Upper lobe of right lung (tissue), 1 donor: ENCODE measurements around the gene FOS. TPM values are rescaled to one million over a fixed set of nuclear protein-coding genes. Genes with fewer than 3 reads are reported as not detected.
A peak's percentile ranks its signal among the peaks of the same experiment; 100 is the strongest.

Experiments used
- ATAC-seq: fragments of 200-7000 bp; cut with Tn5 transposase; one replicate; pipeline ENCODE4 v1.9.1; 2020; ENCODE audit warnings: mild to moderate bottlenecking, moderate library complexity
- DNase-seq: peaks from one replicate; pipeline ENCODE4 v3.0.0-alpha.2; 2020
- H3K27ac ChIP-seq: fragments of 200-600 bp; one replicate; pipeline ENCODE4 v1.8.0; 2022
- H3K27me3 ChIP-seq: fragments of 200-600 bp; one replicate; pipeline ENCODE4 v1.8.0; 2022; ENCODE audit warnings: mild to moderate bottlenecking
- H3K36me3 ChIP-seq: fragments of 200-600 bp; one replicate; pipeline ENCODE4 v1.8.0; 2022
- H3K4me1 ChIP-seq: fragments of 200-600 bp; one replicate; pipeline ENCODE4 v1.8.0; 2022
- H3K4me3 ChIP-seq: fragments of 200-600 bp; one replicate; pipeline ENCODE4 v1.8.0; 2022; ENCODE audit warnings: mild to moderate bottlenecking
- H3K9me3 ChIP-seq: fragments of 200-600 bp; one replicate; pipeline ENCODE4 v1.8.0; 2022
- CTCF ChIP-seq: fragments of 200-600 bp; IDR thresholded peaks from one replicate; pipeline ENCODE4 v1.8.0; 2022; ENCODE audit warnings: antibody characterized with exemption
- intact Hi-C: fragments of 100-400 bp; cut with DNase I; formaldehyde crosslinking; loops from one replicate; pipeline ENCODE4 v1.11.0; 2022
- total RNA-seq: library from RNA; stranded (reverse); fragmentation: NEBNext Ultra II Directional; extraction: Animal tissue kit (Norgen Biotek cat#: 25700); gene quantifications from one replicate; pipeline ENCODE4 v1.2.1, GENCODE V29; 2021
- donor health status: DM: no; HTN: yes; CAD: no; lungs with severe emphysema.

The FOS gene
- total RNA-seq, 1 donor from 2014 or later: 204 TPM

GRCh38 chr14:75313294-75313693 lies 34.7 kb downstream of the FOS start:
- Histone ChIP-seq H3K4me3 (no peak overlapping the region), H3K27me3 (no peaks in the 10 kb centered on the region), H3K27ac (no peak overlapping the region), H3K4me1 (peaks cover 11% of the 10 kb centered on the region), H3K36me3 (no peaks in the 10 kb centered on the region), H3K9me3 (no peaks in the 10 kb centered on the region)
- no peak for TF ChIP-seq CTCF
- DNase-seq (peak; percentile 31), ATAC-seq (no peak)
- intact Hi-C loops: no loop called here

- intact Hi-C loops: no loop called here
- Histone ChIP-seq H3K27ac (no peak overlapping the region), H3K27me3 (no peaks in the 10 kb centered on the region), H3K36me3 (no peaks in the 10 kb centered on the region), H3K4me3 (no peak overlapping the region), H3K9me3 (no peaks in the 10 kb centered on the region), H3K4me1 (peaks cover 11% of the 10 kb centered on the region)
- ATAC-seq (no peak), DNase-seq (no peak)
- TF ChIP-seq CTCF: no peak
Observed at GRCh38 chr14:75315144-75315543, 36.5 kb downstream of the FOS start.

- H3K9me3 ChIP-seq: no peaks in the 10 kb centered on the region
- intact Hi-C loops: no loop called here
- no peak overlapping the region for H3K4me3 ChIP-seq
- H3K27ac ChIP-seq: no peak overlapping the region
- peaks cover 5% of the 10 kb centered on the region for H3K4me1 ChIP-seq
- DNase-seq: no peak
- H3K36me3 ChIP-seq: no peaks in the 10 kb centered on the region
- ATAC-seq: no peak
- H3K27me3 ChIP-seq: no peaks in the 10 kb centered on the region
- TF ChIP-seq CTCF: no peak
Observed at GRCh38 chr14:75317148-75317547, 38.5 kb downstream of the FOS start.

GRCh38 chr14:75318353-75318752 lies 39.7 kb downstream of the FOS start:
- no peak overlapping the region for H3K27ac ChIP-seq
- no peaks in the 10 kb centered on the region for H3K36me3 ChIP-seq
- H3K4me1 ChIP-seq: peaks cover 5% of the 10 kb centered on the region
- H3K4me3 ChIP-seq: no peak overlapping the region
- ATAC-seq: no peak
- H3K9me3 ChIP-seq: no peaks in the 10 kb centered on the region
- intact Hi-C loops: no loop called here
- no peak for TF ChIP-seq CTCF
- H3K27me3 ChIP-seq: no peaks in the 10 kb centered on the region
- DNase-seq: no peak

GRCh38 chr14:75319021-75319420 lies 40.4 kb downstream of the FOS start:
- Histone ChIP-seq H3K4me3 (no peak overlapping the region), H3K36me3 (no peaks in the 10 kb centered on the region), H3K4me1 (peaks cover 5% of the 10 kb centered on the region), H3K9me3 (no peaks in the 10 kb centered on the region), H3K27me3 (no peaks in the 10 kb centered on the region), H3K27ac (no peak overlapping the region)
- ATAC-seq (no peak), DNase-seq (no peak)
- TF ChIP-seq CTCF: no peak
- intact Hi-C loops: no loop called here

GRCh38 chr14:75320196-75320595 lies 41.6 kb downstream of the FOS start:
- Histone ChIP-seq H3K4me1 (peaks cover 2% of the 10 kb centered on the region), H3K36me3 (no peaks in the 10 kb centered on the region), H3K9me3 (no peaks in the 10 kb centered on the region), H3K27ac (no peak overlapping the region), H3K4me3 (no peak overlapping the region), H3K27me3 (no peaks in the 10 kb centered on the region)
- ATAC-seq (no peak), DNase-seq (no peak)
- no peak for TF ChIP-seq CTCF
- intact Hi-C loops: no loop called here
